Measurements from ENCODE around the gene PHF11.

GRCh38 chr13:49554387-49554786 lies 58.6 kb downstream of the PHF11 start:
- TF ChIP-seq CTCF (conservative IDR thresholded peaks at IDR 0.05; ENCODE audit: low read depth in 2 of 2) (peak; percentile 30 to 60), POLR2AphosphoS5 (IDR thresholded peaks at IDR 0.05; ENCODE audit: low read depth) (no peak), EZH2phosphoT487 (IDR thresholded peaks at IDR 0.05; ENCODE audit: unreplicated experiment) (no peak), EZH2 (IDR thresholded peaks at IDR 0.05; ENCODE audit: low read depth, unreplicated experiment) (no peak), NANOG (IDR thresholded peaks at IDR 0.05; ENCODE audit: borderline replicate concordance) (no peak), JUNB (IDR thresholded peaks at IDR 0.05; ENCODE audit: unreplicated experiment) (no peak)

Data from GM23338 (cell line).